ENCODE data around the gene KRTAP10-11.
"Not testable (repeated sequence)": the region's sequence is repeated elsewhere in the genome, so short reads cannot be mapped to it uniquely, and the experiment has no call there.

The KRTAP10-11 gene

GRCh38 chr21:44615466-44615865 is 30.7 kb upstream of the KRTAP10-11 start:
- DNase-seq: no peak

- no peak for DNase-seq
Measured at GRCh38 chr21:44615911-44616590, 30.2 kb upstream of the KRTAP10-11 start.

- no peak for DNase-seq
Measured at GRCh38 chr21:44616591-44616926, 29.7 kb upstream of the KRTAP10-11 start.

- DNase-seq: no peak
Measured at GRCh38 chr21:44617071-44617501, 29.1 kb upstream of the KRTAP10-11 start.

- no peak for DNase-seq
Measured at GRCh38 chr21:44618504-44618903, 27.7 kb upstream of the KRTAP10-11 start.

GRCh38 chr21:44618909-44619308 is 27.3 kb upstream of the KRTAP10-11 start:
- peak in 2 of 4 experiments; percentile 36 to 37 for DNase-seq

- no peak for DNase-seq
Measured at GRCh38 chr21:44619886-44620285, 26.3 kb upstream of the KRTAP10-11 start.

- no peak for DNase-seq
Measured at GRCh38 chr21:44623575-44623974, 22.6 kb upstream of the KRTAP10-11 start.

GRCh38 chr21:44625756-44626155 is 20.5 kb upstream of the KRTAP10-11 start:
- no peak for DNase-seq

- no peak for DNase-seq
Measured at GRCh38 chr21:44626262-44626661, 20.0 kb upstream of the KRTAP10-11 start.

GRCh38 chr21:44626673-44627143 is 19.5 kb upstream of the KRTAP10-11 start, which contains the start of gene KRTAP10-9:
Gene KRTAP10-9 (plus strand): TSS chr21:44627093. CDS start chr21:44627172, 79 bp downstream.
- no peak for DNase-seq

GRCh38 chr21:44627181-44627822 is 18.9 kb upstream of the KRTAP10-11 start:
- not testable (repeated sequence) for DNase-seq

- DNase-seq: not testable (repeated sequence)
Measured at GRCh38 chr21:44627831-44628233, 18.4 kb upstream of the KRTAP10-11 start.

- DNase-seq: no peak
Measured at GRCh38 chr21:44628707-44629391, 17.4 kb upstream of the KRTAP10-11 start.

- no peak for DNase-seq
Measured at GRCh38 chr21:44630440-44630839, 15.8 kb upstream of the KRTAP10-11 start.

GRCh38 chr21:44632067-44632466 is 14.1 kb upstream of the KRTAP10-11 start:
- DNase-seq: no peak

- DNase-seq: no peak
Measured at GRCh38 chr21:44636209-44637017, 9.8 kb upstream of the KRTAP10-11 start.

GRCh38 chr21:44637018-44637850 is 9.0 kb upstream of the KRTAP10-11 start, which contains the start of gene KRTAP10-10:
Gene KRTAP10-10 (plus strand): TSS chr21:44637356. CDS start chr21:44637418, 62 bp downstream.
- DNase-seq: no peak

GRCh38 chr21:44637851-44638348 is 8.3 kb upstream of the KRTAP10-11 start:
- DNase-seq: not testable (repeated sequence)

GRCh38 chr21:44638506-44639330 is 7.5 kb upstream of the KRTAP10-11 start:
- not testable (repeated sequence) for DNase-seq

GRCh38 chr21:44639331-44639655 is 6.9 kb upstream of the KRTAP10-11 start:
- DNase-seq: no peak
